ENCODE data around the gene UST. TPM values are rescaled to one million over a fixed set of nuclear protein-coding genes. Genes with fewer than 3 reads are reported as not detected.

The UST gene
- total RNA-seq, 1 donor from 2014 or later = 9.7 TPM

DNA sequence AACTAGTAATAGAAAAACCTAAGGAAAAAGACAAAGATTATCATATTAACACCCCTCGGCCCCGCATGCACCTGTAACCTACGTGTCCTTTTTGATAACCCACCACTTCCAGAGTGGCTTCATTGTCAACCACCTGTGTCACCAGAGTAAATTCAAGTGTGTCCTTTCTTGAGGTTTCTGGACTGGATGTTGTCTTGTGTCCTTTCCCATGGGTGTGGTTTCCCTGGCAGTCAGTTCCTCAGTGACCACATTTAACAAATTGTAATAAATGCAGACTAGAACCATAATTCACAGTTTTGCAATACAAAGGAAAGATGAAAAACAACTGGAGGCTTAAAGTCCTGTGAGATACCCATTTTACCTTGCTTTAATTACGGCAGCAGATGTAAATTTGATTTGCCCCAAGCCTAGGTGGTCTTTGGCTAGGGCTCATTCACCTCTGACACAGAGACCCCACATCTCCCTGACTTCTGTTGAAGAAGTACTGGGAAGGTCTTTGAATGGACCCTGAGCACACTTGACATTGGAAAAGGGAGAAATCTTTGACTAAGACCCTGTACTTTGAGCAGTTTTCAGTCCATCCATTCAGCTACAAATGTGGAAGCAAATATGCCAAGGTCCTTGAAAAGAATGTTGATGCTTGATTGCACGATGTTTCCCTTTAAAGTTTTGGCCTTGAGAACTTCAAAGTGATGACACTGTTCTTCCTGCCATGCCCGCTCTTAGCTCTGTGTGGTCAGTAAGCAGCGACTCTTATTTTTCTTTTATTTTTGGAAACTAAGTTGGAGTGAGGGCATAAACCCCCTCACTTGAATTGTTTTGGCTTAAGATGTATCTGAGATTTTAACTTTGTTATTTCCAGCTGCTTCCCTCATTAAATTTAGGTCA lies 232.4 kb downstream of the UST start:
- H3K27me3 Mint-ChIP-seq = no peaks in the 10 kb centered on the region
- H3K36me3 Mint-ChIP-seq = no peaks in the 10 kb centered on the region
- no peak for DNase-seq (ENCODE audit: extremely low spot score, unreplicated experiment)
- TF ChIP-seq, protein P1, sequence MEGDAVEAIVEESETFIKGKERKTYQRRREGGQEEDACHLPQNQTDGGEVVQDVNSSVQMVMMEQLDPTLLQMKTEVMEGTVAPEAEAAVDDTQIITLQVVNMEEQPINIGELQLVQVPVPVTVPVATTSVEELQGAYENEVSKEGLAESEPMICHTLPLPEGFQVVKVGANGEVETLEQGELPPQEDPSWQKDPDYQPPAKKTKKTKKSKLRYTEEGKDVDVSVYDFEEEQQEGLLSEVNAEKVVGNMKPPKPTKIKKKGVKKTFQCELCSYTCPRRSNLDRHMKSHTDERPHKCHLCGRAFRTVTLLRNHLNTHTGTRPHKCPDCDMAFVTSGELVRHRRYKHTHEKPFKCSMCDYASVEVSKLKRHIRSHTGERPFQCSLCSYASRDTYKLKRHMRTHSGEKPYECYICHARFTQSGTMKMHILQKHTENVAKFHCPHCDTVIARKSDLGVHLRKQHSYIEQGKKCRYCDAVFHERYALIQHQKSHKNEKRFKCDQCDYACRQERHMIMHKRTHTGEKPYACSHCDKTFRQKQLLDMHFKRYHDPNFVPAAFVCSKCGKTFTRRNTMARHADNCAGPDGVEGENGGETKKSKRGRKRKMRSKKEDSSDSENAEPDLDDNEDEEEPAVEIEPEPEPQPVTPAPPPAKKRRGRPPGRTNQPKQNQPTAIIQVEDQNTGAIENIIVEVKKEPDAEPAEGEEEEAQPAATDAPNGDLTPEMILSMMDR (conservative IDR thresholded peaks at IDR 0.05) = no peak
- no peak overlapping the region for H3K4me3 Mint-ChIP-seq
- H3K4me1 Mint-ChIP-seq (ENCODE audit: unreplicated experiment) = peaks cover 3% of the 10 kb centered on the region
- no peaks in the 10 kb centered on the region for H3K9me3 Mint-ChIP-seq
- no peak overlapping the region for H3K27ac Mint-ChIP-seq

- H3K9me3 Mint-ChIP-seq = no peaks in the 10 kb centered on the region
- no peak overlapping the region for H3K4me3 Mint-ChIP-seq
- no peak overlapping the region for H3K27ac Mint-ChIP-seq
- peaks cover 3% of the 10 kb centered on the region for H3K4me1 Mint-ChIP-seq (ENCODE audit: unreplicated experiment)
- DNase-seq (ENCODE audit: extremely low spot score, unreplicated experiment) = no peak
- H3K36me3 Mint-ChIP-seq = no peaks in the 10 kb centered on the region
- no peaks in the 10 kb centered on the region for H3K27me3 Mint-ChIP-seq
- TF ChIP-seq, protein P1 (conservative IDR thresholded peaks at IDR 0.05) = no peak
These were observed 233.4 kb downstream of the UST start for GRCh38 chr6:148980234-148980633.

- H3K27me3 Mint-ChIP-seq = no peaks in the 10 kb centered on the region
- DNase-seq (ENCODE audit: extremely low spot score, unreplicated experiment) = no peak
- H3K9me3 Mint-ChIP-seq = no peaks in the 10 kb centered on the region
- no peaks in the 10 kb centered on the region for H3K36me3 Mint-ChIP-seq
- TF ChIP-seq, protein P1 (conservative IDR thresholded peaks at IDR 0.05) = no peak
- peaks cover 3% of the 10 kb centered on the region for H3K4me1 Mint-ChIP-seq (ENCODE audit: unreplicated experiment)
- H3K27ac Mint-ChIP-seq = no peak overlapping the region
- H3K4me3 Mint-ChIP-seq = no peak overlapping the region
These were observed 234.7 kb downstream of the UST start for GRCh38 chr6:148981515-148981914.

DNA sequence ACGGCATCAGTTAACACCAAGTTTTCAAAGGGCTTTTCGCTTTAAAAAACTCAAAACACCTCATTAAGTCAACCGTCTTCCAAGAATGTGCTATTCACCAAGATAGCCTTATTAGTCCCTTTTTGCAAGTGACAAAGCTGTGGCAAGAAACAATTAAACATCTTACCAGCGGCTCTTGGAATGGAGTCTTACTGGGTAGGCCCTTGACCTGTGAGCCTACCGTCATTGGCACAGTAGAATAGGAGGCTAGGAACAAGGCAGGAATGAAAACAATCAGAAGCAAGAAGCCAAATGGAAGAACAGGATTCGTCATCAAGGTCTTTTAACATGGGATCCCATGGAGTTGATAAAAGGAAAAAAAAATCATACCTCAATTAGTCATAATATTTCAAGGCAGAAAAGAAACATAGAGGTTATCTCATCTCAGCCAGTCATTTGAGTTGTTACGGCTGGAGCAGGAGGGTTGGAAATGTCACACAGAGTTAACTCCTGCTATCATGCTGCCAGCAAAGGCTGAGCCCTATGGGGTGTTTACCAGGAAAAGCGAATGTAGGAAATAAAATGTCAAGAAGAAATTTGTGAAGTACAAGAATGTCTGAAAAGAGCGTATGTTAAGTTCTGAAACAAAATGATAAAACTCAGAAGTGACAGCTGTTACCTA lies 236.4 kb downstream of the UST start:
- Mint-ChIP-seq H3K4me1 (ENCODE audit: unreplicated experiment) (peaks cover 3% of the 10 kb centered on the region), H3K27me3 (no peaks in the 10 kb centered on the region), H3K36me3 (no peaks in the 10 kb centered on the region), H3K27ac (no peak overlapping the region), H3K9me3 (no peaks in the 10 kb centered on the region), H3K4me3 (no peak overlapping the region)
- DNase-seq (ENCODE audit: extremely low spot score, unreplicated experiment) = no peak
- TF ChIP-seq, protein P1 (conservative IDR thresholded peaks at IDR 0.05) = no peak

- Mint-ChIP-seq H3K4me1 (ENCODE audit: unreplicated experiment) (peaks cover 3% of the 10 kb centered on the region), H3K27ac (no peak overlapping the region), H3K4me3 (no peak overlapping the region), H3K9me3 (no peaks in the 10 kb centered on the region), H3K36me3 (peaks cover 4% of the 10 kb centered on the region), H3K27me3 (no peaks in the 10 kb centered on the region)
- TF ChIP-seq, protein P1 (conservative IDR thresholded peaks at IDR 0.05) = no peak
- DNase-seq (ENCODE audit: extremely low spot score, unreplicated experiment) = no peak
These were observed 237.1 kb downstream of the UST start for GRCh38 chr6:148983966-148984365.
